Suprapubic skin (tissue), 4 donors: ENCODE data around the gene CACNA1E. TPM values are rescaled to one million over a fixed set of nuclear protein-coding genes. Genes with fewer than 3 reads are reported as not detected.

Experiments
- DNase-seq, 2 donors: peaks; one replicate each; pipeline ENCODE4 v3.0.0-alpha.2; 2019; ENCODE audit warnings: low spot score in 2 of 2
- H3K27ac ChIP-seq: fragments of 200-600 bp; sonication (generic); one replicate; pipeline ENCODE4 v1.5.1; 2019
- H3K27me3 ChIP-seq: fragments of 200-600 bp; sonication (generic); one replicate; pipeline ENCODE4 v1.5.1; 2019
- H3K36me3 ChIP-seq: fragments of 200-600 bp; sonication (generic); one replicate; pipeline ENCODE4 v1.5.1; 2019
- H3K4me1 ChIP-seq: fragments of 200-600 bp; sonication (generic); one replicate; pipeline ENCODE4 v1.5.1; 2019
- H3K4me3 ChIP-seq: fragments of 200-600 bp; sonication (generic); one replicate; pipeline ENCODE4 v1.5.1; 2019; ENCODE audit warnings: mild to moderate bottlenecking
- H3K9me3 ChIP-seq: fragments of 200-600 bp; sonication (generic); one replicate; pipeline ENCODE4 v1.5.1; 2019
- EP300 ChIP-seq: sonication (generic); formaldehyde crosslinking; IDR thresholded peaks from one replicate; pipeline ENCODE4 v1.6.1; 2017; ENCODE audit warnings: antibody characterized with exemption
- POLR2A ChIP-seq, 2 donors: fragments of 450-650 bp; IDR thresholded peaks; one replicate each; pipeline ENCODE4 v1.6.1; 2017; ENCODE audit warnings: antibody characterized with exemption in 2 of 2, mild to moderate bottlenecking in 2 of 2, moderate library complexity in 2 of 2
- POLR2AphosphoS5 ChIP-seq, 3 donors: sonication (generic); formaldehyde crosslinking; IDR thresholded peaks; one replicate each; pipeline ENCODE4 v1.6.1; 2017; ENCODE audit warnings: antibody characterized with exemption in 3 of 3
- WGBS: methylation state at CpG from one replicate; pipeline ENCODE4 v1.1.5; 2018; 5-methylcytosine and 5-hydroxymethylcytosine counted together
- total RNA-seq, 4 donors: library from RNA; depleted of rRNA; stranded (reverse); fragments of >200 nt; gene quantifications; one replicate each; pipeline ENCODE4 v1.1.0, GENCODE V29; 2016
- TF ChIP-seq, protein P1 (sequence below), 2 donors: fragments of 200-600 bp in 1 of 2; fragments of 450-650 bp in 1 of 2; sonication (generic) in 1 of 2; IDR thresholded peaks; one replicate each; pipeline ENCODE4 v1.5.1; 2016 to 2019; ENCODE audit warnings: antibody characterized with exemption in 2 of 2, mild to moderate bottlenecking in 1 of 2, moderate library complexity in 1 of 2

Gene CACNA1E
- total RNA-seq, 4 donors from 2014 or later, result not detected

DNA sequence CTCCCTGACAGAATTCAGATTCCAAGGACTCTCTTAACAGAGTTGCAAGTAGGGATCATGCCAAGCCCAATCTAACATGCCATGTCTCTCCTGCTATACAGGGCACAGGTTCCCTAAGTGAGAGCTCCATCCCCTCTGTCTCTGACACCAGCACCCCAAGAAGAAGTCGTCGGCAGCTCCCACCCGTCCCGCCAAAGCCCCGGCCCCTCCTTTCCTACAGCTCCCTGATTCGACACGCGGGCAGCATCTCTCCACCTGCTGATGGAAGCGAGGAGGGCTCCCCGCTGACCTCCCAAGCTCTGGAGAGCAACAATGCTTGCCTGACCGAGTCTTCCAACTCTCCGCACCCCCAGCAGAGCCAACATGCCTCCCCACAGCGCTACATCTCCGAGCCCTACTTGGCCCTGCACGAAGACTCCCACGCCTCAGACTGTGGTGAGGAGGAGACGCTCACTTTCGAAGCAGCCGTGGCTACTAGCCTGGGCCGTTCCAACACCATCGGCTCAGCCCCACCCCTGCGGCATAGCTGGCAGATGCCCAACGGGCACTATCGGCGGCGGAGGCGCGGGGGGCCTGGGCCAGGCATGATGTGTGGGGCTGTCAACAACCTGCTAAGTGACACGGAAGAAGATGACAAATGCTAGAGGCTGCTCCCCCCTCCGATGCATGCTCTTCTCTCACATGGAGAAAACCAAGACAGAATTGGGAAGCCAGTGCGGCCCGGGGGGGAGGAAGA is 315.0 kb downstream of the CACNA1E start:
- no peaks in the 10 kb centered on the region for H3K27me3 ChIP-seq
- no peak overlapping the region for H3K27ac ChIP-seq
- TF ChIP-seq EP300 (no peak), POLR2AphosphoS5 (IDR thresholded peaks at IDR 0.05) (no peak), POLR2A (IDR thresholded peaks at IDR 0.05) (no peak)
- TF ChIP-seq, protein P1, sequence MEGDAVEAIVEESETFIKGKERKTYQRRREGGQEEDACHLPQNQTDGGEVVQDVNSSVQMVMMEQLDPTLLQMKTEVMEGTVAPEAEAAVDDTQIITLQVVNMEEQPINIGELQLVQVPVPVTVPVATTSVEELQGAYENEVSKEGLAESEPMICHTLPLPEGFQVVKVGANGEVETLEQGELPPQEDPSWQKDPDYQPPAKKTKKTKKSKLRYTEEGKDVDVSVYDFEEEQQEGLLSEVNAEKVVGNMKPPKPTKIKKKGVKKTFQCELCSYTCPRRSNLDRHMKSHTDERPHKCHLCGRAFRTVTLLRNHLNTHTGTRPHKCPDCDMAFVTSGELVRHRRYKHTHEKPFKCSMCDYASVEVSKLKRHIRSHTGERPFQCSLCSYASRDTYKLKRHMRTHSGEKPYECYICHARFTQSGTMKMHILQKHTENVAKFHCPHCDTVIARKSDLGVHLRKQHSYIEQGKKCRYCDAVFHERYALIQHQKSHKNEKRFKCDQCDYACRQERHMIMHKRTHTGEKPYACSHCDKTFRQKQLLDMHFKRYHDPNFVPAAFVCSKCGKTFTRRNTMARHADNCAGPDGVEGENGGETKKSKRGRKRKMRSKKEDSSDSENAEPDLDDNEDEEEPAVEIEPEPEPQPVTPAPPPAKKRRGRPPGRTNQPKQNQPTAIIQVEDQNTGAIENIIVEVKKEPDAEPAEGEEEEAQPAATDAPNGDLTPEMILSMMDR (IDR thresholded peaks at IDR 0.05), result no peak
- DNase-seq, result no peak
- H3K4me1 ChIP-seq, result no peaks in the 10 kb centered on the region
- no peaks in the 10 kb centered on the region for H3K9me3 ChIP-seq
- WGBS, result 90% methylated on average over 32 of the region's 32 CpGs
- H3K4me3 ChIP-seq, result no peak overlapping the region
- H3K36me3 ChIP-seq, result no peaks in the 10 kb centered on the region

DNA sequence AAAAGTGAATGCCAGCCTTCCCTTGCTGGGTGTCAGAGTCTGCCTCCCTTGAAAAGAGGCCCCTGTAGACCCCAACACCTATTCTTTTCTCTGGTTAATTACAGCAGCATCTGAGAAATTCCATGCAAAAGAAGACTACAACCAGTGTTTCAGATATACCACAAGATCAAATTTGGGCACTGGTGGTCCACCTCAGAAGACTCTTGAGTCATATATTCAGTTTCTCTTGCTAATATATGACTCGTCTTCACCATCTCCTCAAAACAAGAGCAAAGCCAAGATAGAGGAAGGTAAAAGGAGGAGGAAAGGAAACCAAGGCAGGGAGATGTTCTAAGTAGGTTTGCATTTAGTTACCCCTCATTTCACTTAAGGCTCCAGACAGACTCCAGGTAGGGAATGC is 318.3 kb downstream of the CACNA1E start:
- no peaks in the 10 kb centered on the region for H3K9me3 ChIP-seq
- H3K27me3 ChIP-seq, result no peaks in the 10 kb centered on the region
- TF ChIP-seq POLR2A (IDR thresholded peaks at IDR 0.05) (no peak), EP300 (no peak), POLR2AphosphoS5 (IDR thresholded peaks at IDR 0.05) (no peak)
- TF ChIP-seq, protein P1 (IDR thresholded peaks at IDR 0.05), result no peak
- H3K27ac ChIP-seq, result no peak overlapping the region
- H3K4me1 ChIP-seq, result no peaks in the 10 kb centered on the region
- 65% methylated on average over 1 of the region's 1 CpG for WGBS
- H3K4me3 ChIP-seq, result no peak overlapping the region
- no peaks in the 10 kb centered on the region for H3K36me3 ChIP-seq
- no peak for DNase-seq

DNA sequence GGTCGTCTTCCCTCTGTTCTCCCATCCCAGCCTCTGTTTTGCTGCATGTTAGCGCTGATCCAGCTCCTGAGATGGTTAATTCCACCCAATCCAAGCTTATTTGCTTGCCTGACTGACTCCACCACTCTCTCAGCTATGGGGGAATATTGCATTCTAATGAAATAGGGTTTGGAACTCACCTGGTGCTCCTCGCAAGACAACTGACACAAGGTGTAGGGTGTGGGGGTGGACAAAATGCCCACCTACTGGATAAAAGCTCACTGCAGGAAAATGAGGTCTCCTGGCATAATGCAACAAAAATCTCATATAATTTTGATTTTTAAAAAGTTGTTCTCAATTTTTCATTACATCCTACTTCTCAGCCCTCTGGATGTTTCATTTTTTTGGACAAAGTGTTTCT is 319.1 kb downstream of the CACNA1E start:
- no peaks in the 10 kb centered on the region for H3K4me1 ChIP-seq
- H3K9me3 ChIP-seq, result no peaks in the 10 kb centered on the region
- no peak for TF ChIP-seq POLR2AphosphoS5 (IDR thresholded peaks at IDR 0.05)
- TF ChIP-seq EP300, result no peak
- TF ChIP-seq, protein P1 (IDR thresholded peaks at IDR 0.05), result no peak
- TF ChIP-seq POLR2A (IDR thresholded peaks at IDR 0.05), result no peak
- H3K27me3 ChIP-seq, result no peaks in the 10 kb centered on the region
- WGBS, result 75% methylated on average over 3 of the region's 3 CpGs
- H3K36me3 ChIP-seq, result no peaks in the 10 kb centered on the region
- H3K27ac ChIP-seq, result no peak overlapping the region
- H3K4me3 ChIP-seq, result no peak overlapping the region
- no peak for DNase-seq

DNA sequence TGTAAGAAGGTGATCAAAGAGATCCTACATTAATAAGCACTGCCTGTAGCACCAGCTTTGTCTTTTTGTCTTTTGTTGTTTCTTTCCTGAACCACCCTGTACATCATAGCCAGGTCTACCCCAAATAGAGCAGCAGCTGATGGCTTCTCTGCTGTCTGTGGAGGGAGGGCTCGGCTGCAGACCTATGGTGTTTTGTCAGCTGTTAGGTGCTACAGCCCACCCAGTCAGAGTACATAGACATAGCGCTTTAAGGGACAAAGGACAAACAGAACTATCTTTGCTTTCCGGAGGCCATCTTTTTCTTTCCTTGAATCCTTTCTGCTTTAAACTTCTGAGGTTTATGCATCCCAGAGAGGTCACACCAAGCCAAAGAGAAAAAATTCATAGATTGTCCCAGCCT is 320.1 kb downstream of the CACNA1E start:
- Histone ChIP-seq H3K9me3 (no peaks in the 10 kb centered on the region), H3K4me3 (no peak overlapping the region), H3K27me3 (no peaks in the 10 kb centered on the region), H3K4me1 (no peaks in the 10 kb centered on the region), H3K36me3 (no peaks in the 10 kb centered on the region), H3K27ac (no peak overlapping the region)
- TF ChIP-seq POLR2AphosphoS5 (IDR thresholded peaks at IDR 0.05) (no peak), EP300 (no peak), POLR2A (IDR thresholded peaks at IDR 0.05) (no peak)
- TF ChIP-seq, protein P1 (IDR thresholded peaks at IDR 0.05), result no peak
- DNase-seq, result no peak
- 88% methylated on average over 3 of the region's 3 CpGs for WGBS

DNA sequence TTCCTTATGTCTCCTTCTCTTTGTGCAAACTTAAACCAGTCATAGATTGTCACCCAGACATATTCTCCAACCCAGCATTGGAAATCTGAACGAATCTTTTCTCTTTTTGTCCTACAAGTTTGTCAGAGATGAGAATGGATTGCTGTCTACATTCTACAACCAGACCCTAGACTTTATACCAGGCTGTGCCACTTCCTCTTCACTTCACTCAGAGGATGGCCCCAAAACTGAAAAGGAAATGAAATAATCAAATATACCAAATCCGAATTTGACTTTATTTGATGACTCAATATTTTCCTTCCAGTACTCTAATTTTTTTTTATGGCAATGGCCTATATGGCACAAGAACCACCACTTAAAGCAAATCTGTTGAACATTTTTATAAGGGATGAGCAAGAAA is 321.7 kb downstream of the CACNA1E start:
- Histone ChIP-seq H3K4me3 (no peak overlapping the region), H3K9me3 (no peaks in the 10 kb centered on the region), H3K4me1 (no peaks in the 10 kb centered on the region), H3K27me3 (no peaks in the 10 kb centered on the region), H3K27ac (no peak overlapping the region), H3K36me3 (no peaks in the 10 kb centered on the region)
- TF ChIP-seq EP300, result no peak
- TF ChIP-seq, protein P1 (IDR thresholded peaks at IDR 0.05), result no peak
- no peak for TF ChIP-seq POLR2A (IDR thresholded peaks at IDR 0.05)
- no peak for TF ChIP-seq POLR2AphosphoS5 (IDR thresholded peaks at IDR 0.05)
- no peak for DNase-seq
- WGBS, result 70% methylated on average over 2 of the region's 2 CpGs
